KMS-11 (cell line): ENCODE data around the gene HSD3B1.

ENCODE experiments used
- H2AFZ ChIP-seq: fragments of 200-600 bp; sonication (generic); 2 replicates; pipeline ENCODE4 v1.6.1; 2016; ENCODE audit warnings: antibody characterized with exemption, mixed run types, low read depth
- H3K27ac ChIP-seq: fragments of 200-600 bp; sonication (generic); 2 replicates; pipeline ENCODE4 v1.6.1; 2016; ENCODE audit warnings: mild to moderate bottlenecking, mixed run types
- H3K27me3 ChIP-seq: fragments of 200-600 bp; sonication (generic); 2 replicates; pipeline ENCODE4 v1.6.1; 2017; ENCODE audit warnings: mild to moderate bottlenecking, low read depth, mixed run types, moderate library complexity; ENCODE audit not compliant: insufficient read depth
- H3K36me3 ChIP-seq: fragments of 200-600 bp; sonication (generic); 2 replicates; pipeline ENCODE4 v1.6.1; 2017; ENCODE audit warnings: mild to moderate bottlenecking, mixed run types; ENCODE audit not compliant: insufficient read depth
- H3K4me1 ChIP-seq: fragments of 200-600 bp; sonication (generic); 2 replicates; pipeline ENCODE4 v1.6.1; 2016; ENCODE audit warnings: mild to moderate bottlenecking, low read depth, mixed run types; ENCODE audit not compliant: poor library complexity, severe bottlenecking
- H3K4me2 ChIP-seq: fragments of 200-600 bp; sonication (generic); 2 replicates; pipeline ENCODE4 v1.7.0; 2016; ENCODE audit warnings: mild to moderate bottlenecking, mixed run types
- H3K4me3 ChIP-seq: fragments of 200-600 bp; sonication (generic); IDR thresholded peaks from 2 replicates; pipeline ENCODE4 v1.6.1; 2017; ENCODE audit warnings: low read depth, low read length, mixed read lengths; ENCODE audit not compliant: insufficient read depth
- H3K79me2 ChIP-seq: fragments of 200-600 bp; sonication (generic); 2 replicates; pipeline ENCODE4 v1.6.1; 2016; ENCODE audit warnings: low read depth, mixed run types; ENCODE audit not compliant: insufficient read depth
- H3K9ac ChIP-seq: fragments of 200-600 bp; sonication (generic); 2 replicates; pipeline ENCODE4 v1.6.1; 2016; ENCODE audit warnings: mild to moderate bottlenecking, mixed run types
- H4K20me1 ChIP-seq: fragments of 200-600 bp; sonication (generic); 2 replicates; pipeline ENCODE4 v1.6.1; 2016; ENCODE audit warnings: mild to moderate bottlenecking, mixed run types; ENCODE audit not compliant: insufficient read depth
- CTCF ChIP-seq: fragments of 200-600 bp; sonication (generic); conservative IDR thresholded peaks from 2 replicates; pipeline ENCODE4 v1.6.1; 2017; ENCODE audit warnings: low read depth, mild to moderate bottlenecking, antibody characterized with exemption, low read length, moderate library complexity, mixed read lengths

Gene HSD3B1

DNA sequence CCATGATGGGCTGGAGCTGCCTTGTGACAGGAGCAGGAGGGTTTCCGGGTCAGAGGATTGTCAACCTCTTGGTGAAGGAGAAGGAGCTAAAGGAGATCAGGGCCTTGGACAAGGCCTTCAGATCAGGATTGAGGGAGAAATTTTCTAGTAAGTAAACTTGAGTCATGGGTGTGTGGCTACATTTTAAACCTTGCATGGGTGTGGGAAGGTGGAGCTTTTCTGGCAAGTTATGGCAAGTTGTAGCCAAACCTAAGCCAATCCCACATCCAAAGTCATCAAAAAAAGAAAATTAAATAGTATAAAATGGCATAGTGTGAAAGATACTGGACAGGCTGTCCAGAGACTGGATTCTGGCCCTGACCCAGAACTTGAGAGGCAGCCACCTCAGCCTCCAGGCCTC is 39.8 kb upstream of the HSD3B1 start:
- H3K79me2 ChIP-seq: no peaks in the 10 kb centered on the region
- no peaks in the 10 kb centered on the region for H3K4me1 ChIP-seq
- H3K4me3 ChIP-seq: no peak overlapping the region
- H4K20me1 ChIP-seq: no peaks in the 10 kb centered on the region
- H3K27me3 ChIP-seq: no peaks in the 10 kb centered on the region
- no peaks in the 10 kb centered on the region for H3K36me3 ChIP-seq
- H3K27ac ChIP-seq: no peak overlapping the region
- H2AFZ ChIP-seq: no peak overlapping the region
- H3K4me2 ChIP-seq: no peak overlapping the region
- H3K9ac ChIP-seq: no peak overlapping the region
- TF ChIP-seq CTCF: no peak

- no peaks in the 10 kb centered on the region for H3K27me3 ChIP-seq
- H3K4me3 ChIP-seq: no peak overlapping the region
- H2AFZ ChIP-seq: no peak overlapping the region
- no peak for TF ChIP-seq CTCF
- no peaks in the 10 kb centered on the region for H3K79me2 ChIP-seq
- H3K9ac ChIP-seq: no peak overlapping the region
- no peaks in the 10 kb centered on the region for H3K36me3 ChIP-seq
- no peak overlapping the region for H3K27ac ChIP-seq
- H3K4me2 ChIP-seq: no peak overlapping the region
- H3K4me1 ChIP-seq: no peaks in the 10 kb centered on the region
- H4K20me1 ChIP-seq: no peaks in the 10 kb centered on the region
Observed at GRCh38 chr1:119467857-119468668, 38.9 kb upstream of the HSD3B1 start.

- H3K9ac ChIP-seq: no peak overlapping the region
- no peak for TF ChIP-seq CTCF
Observed at GRCh38 chr1:119469741-119470140, 37.3 kb upstream of the HSD3B1 start.

DNA sequence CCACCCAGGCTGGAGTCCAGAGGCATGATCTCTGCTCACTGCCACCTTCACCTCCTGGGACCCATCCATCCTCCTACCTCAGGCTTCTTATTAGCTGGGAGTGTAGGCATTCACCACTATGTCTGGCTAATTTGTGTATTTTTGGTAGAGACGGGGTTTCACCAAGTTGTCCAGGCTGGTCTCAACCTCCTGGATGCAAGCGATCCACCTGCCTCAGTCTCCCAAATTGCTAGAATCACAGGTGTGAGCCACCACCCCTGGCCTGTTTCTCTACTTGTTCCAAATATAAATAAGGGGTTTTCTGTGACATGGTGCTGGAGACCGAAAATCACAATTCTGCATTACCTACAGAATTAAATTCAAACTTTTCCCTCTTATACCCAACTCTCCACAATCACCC is 36.6 kb upstream of the HSD3B1 start:
- no peaks in the 10 kb centered on the region for H4K20me1 ChIP-seq
- H3K27ac ChIP-seq: no peak overlapping the region
- H3K9ac ChIP-seq: no peak overlapping the region
- no peak overlapping the region for H2AFZ ChIP-seq
- no peak for TF ChIP-seq CTCF
- no peaks in the 10 kb centered on the region for H3K36me3 ChIP-seq
- H3K79me2 ChIP-seq: no peaks in the 10 kb centered on the region
- no peak overlapping the region for H3K4me2 ChIP-seq
- no peaks in the 10 kb centered on the region for H3K27me3 ChIP-seq
- no peaks in the 10 kb centered on the region for H3K4me1 ChIP-seq
- H3K4me3 ChIP-seq: no peak overlapping the region

More at GRCh38 chr1:119469741-119470140, 37.3 kb upstream of the HSD3B1 start:
- Histone ChIP-seq H2AFZ (no peak overlapping the region), H3K79me2 (no peaks in the 10 kb centered on the region), H3K36me3 (no peaks in the 10 kb centered on the region), H4K20me1 (no peaks in the 10 kb centered on the region), H3K4me1 (no peaks in the 10 kb centered on the region), H3K27ac (no peak overlapping the region), H3K4me3 (no peak overlapping the region), H3K4me2 (no peak overlapping the region), H3K27me3 (no peaks in the 10 kb centered on the region)
